ENCODE data around the gene POLR2L. TPM values are rescaled to one million over a fixed set of nuclear protein-coding genes. Genes with fewer than 3 reads are reported as not detected.

POLR2L gene
- total and polyA plus RNA-seq, 2 of the 13 experiments (the other 11 are each of a cell fraction or from before 2014, with no cell fraction given), result 104 to 114 TPM

GRCh38 chr11:887589-887988 lies 45.3 kb upstream of the POLR2L start:
- H3K9ac ChIP-seq (ENCODE audit: insufficient read depth, low read depth, low read length), result no peak overlapping the region
- no peaks in the 10 kb centered on the region for H3K79me2 ChIP-seq (ENCODE audit: insufficient read depth, low read length)
- intact Hi-C loops (cut with micrococcal nuclease; ENCODE audit: unreplicated experiment) (no loop called here), in situ Hi-C loops (cut with HindIII; ENCODE audit: extremely low pct_ligation_motif_present, low pct_unique_long_range_greater_than_20kb) (loop anchor here (10.0 kb wide), 1 partner anchor 167 kb away; no protein-coding TSS in a partner anchor)
- no TSS peak for BruUV-seq (replicated peaks)
- POLR2A ChIA-PET, result no interaction called here
- DNase-seq (ENCODE audit: low spot score) (no peak), FAIRE-seq (no peak), ATAC-seq (no peak)
- no peaks in the 10 kb centered on the region for H4K20me1 ChIP-seq (ENCODE audit: insufficient read depth, low read length)
- no peaks in the 10 kb centered on the region for H3K9me3 ChIP-seq (ENCODE audit: low read length)
- H3K4me2 ChIP-seq (ENCODE audit: low read depth, low read length), result no peak overlapping the region
- H3K36me3 ChIP-seq (replicated peaks in 1 of 2; ENCODE audit: control insufficient read depth in 1 of 2, insufficient read depth in 2 of 2, low read length in 2 of 2), result peaks cover 6 to 19% of the 10 kb centered on the region in 2 experiments; a peak in 4 of 5 replicates
- H3K27ac ChIP-seq (ENCODE audit: extremely low read length, insufficient read depth, low read length), result no peak overlapping the region
- H3K27me3 ChIP-seq (ENCODE audit: control insufficient read depth in 1 of 2, insufficient read depth in 2 of 2, low read length in 2 of 2), result no peaks in the 10 kb centered on the region
- CTCF ChIA-PET (ENCODE audit: low intra/inter-chr PET ratio, low total read pairs), result no interaction called here
- TF ChIP-seq, protein P1, sequence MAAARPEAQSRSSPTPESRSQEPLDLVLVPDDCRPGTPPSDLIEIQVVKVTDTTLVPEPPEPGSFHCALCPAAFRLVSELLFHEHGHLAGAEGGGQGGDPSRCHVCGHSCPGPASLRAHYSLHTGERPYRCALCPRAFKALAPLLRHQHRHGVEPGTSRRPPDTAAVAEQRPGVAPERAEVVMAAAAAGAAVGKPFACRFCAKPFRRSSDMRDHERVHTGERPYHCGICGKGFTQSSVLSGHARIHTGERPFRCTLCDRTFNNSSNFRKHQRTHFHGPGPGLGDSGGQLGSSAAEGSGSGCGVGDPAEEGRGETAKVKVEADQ (CRISPR knock-in tag; IDR thresholded peaks at IDR 0.05; ENCODE audit: borderline replicate concordance), result no peak
- no peak for TF ChIP-seq ZEB1 (IDR thresholded peaks at IDR 0.05; ENCODE audit: insufficient replicate concordance, low read depth)
- no peak for TF ChIP-seq ZNF569 (CRISPR knock-in tag; IDR thresholded peaks at IDR 0.05; ENCODE audit: borderline replicate concordance)
- TF ChIP-seq ZNF644 (CRISPR knock-in tag; IDR thresholded peaks at IDR 0.05; ENCODE audit: low read depth), result no peak
- TF ChIP-seq ZNF777 (CRISPR knock-in tag; IDR thresholded peaks at IDR 0.05), result no peak
- TF ChIP-seq, protein P2, sequence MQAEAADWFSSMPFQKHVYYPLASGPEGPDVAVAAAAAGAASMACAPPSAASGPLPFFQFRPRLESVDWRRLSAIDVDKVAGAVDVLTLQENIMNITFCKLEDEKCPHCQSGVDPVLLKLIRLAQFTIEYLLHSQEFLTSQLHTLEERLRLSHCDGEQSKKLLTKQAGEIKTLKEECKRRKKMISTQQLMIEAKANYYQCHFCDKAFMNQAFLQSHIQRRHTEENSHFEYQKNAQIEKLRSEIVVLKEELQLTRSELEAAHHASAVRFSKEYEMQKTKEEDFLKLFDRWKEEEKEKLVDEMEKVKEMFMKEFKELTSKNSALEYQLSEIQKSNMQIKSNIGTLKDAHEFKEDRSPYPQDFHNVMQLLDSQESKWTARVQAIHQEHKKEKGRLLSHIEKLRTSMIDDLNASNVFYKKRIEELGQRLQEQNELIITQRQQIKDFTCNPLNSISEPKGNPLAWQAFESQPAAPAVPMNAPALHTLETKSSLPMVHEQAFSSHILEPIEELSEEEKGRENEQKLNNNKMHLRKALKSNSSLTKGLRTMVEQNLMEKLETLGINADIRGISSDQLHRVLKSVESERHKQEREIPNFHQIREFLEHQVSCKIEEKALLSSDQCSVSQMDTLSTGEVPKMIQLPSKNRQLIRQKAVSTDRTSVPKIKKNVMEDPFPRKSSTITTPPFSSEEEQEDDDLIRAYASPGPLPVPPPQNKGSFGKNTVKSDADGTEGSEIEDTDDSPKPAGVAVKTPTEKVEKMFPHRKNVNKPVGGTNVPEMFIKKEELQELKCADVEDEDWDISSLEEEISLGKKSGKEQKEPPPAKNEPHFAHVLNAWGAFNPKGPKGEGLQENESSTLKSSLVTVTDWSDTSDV (CRISPR knock-in tag; IDR thresholded peaks at IDR 0.05), result no peak
- no peak for TF ChIP-seq RFXANK (CRISPR knock-in tag; IDR thresholded peaks at IDR 0.05)
- no peak for TF ChIP-seq SSRP1 (CRISPR knock-in tag; IDR thresholded peaks at IDR 0.05)
- no peaks in the 10 kb centered on the region for H3K4me1 ChIP-seq (ENCODE audit: insufficient read depth, low read length)
- no peak overlapping the region for H2AFZ ChIP-seq (ENCODE audit: low read length)
- no peak overlapping the region for H3K4me3 ChIP-seq (replicated peaks in 1 of 3; ENCODE audit: insufficient read depth in 1 of 3, low read depth in 2 of 3, low read length in 3 of 3)
- WGBS (ENCODE audit: low lambda C conversion rate), result 97% methylated on average over 14 of the region's 14 CpGs
